ENCODE data around the gene SIPA1L2. TPM values are rescaled to one million over a fixed set of nuclear protein-coding genes. Genes with fewer than 3 reads are reported as not detected.
"Not testable (repeated sequence)": the region's sequence is repeated elsewhere in the genome, so short reads cannot be mapped to it uniquely, and the experiment has no call there.

SIPA1L2 gene
- polyA plus RNA-seq, 1 donor, result 36.0 TPM

- DNase-seq (ENCODE audit: low read depth), result no peak
Measured at GRCh38 chr1:232613752-232614381, 16.1 kb downstream of the SIPA1L2 start.

GRCh38 chr1:232612836-232613235, 17.1 kb downstream of the SIPA1L2 start:
- not testable (repeated sequence) for DNase-seq (ENCODE audit: low read depth)

- DNase-seq (ENCODE audit: low read depth), result no peak
Measured at GRCh38 chr1:232611834-232612233, 18.1 kb downstream of the SIPA1L2 start.

- not testable (repeated sequence) for DNase-seq (ENCODE audit: low read depth)
Measured at GRCh38 chr1:232610902-232611745, 18.8 kb downstream of the SIPA1L2 start.

- DNase-seq (ENCODE audit: low read depth), result no peak
Measured at GRCh38 chr1:232610192-232610901, 19.6 kb downstream of the SIPA1L2 start.

- no peak for DNase-seq (ENCODE audit: low read depth)
Measured at GRCh38 chr1:232608427-232608826, 21.5 kb downstream of the SIPA1L2 start.

- no peak for DNase-seq (ENCODE audit: low read depth)
Measured at GRCh38 chr1:232602622-232603021, 27.3 kb downstream of the SIPA1L2 start.

GRCh38 chr1:232600424-232601258, 29.3 kb downstream of the SIPA1L2 start:
- DNase-seq (ENCODE audit: low read depth), result no peak

GRCh38 chr1:232599178-232600041, 30.5 kb downstream of the SIPA1L2 start:
- no peak for DNase-seq (ENCODE audit: low read depth)

- DNase-seq (ENCODE audit: low read depth), result no peak
Measured at GRCh38 chr1:232598837-232599177, 31.1 kb downstream of the SIPA1L2 start.

GRCh38 chr1:232598133-232598532, 31.8 kb downstream of the SIPA1L2 start:
- DNase-seq (ENCODE audit: low read depth), result no peak

GRCh38 chr1:232597721-232598120, 32.2 kb downstream of the SIPA1L2 start:
- DNase-seq (ENCODE audit: low read depth), result no peak

- no peak for DNase-seq (ENCODE audit: low read depth)
Measured at GRCh38 chr1:232596666-232597303, 33.1 kb downstream of the SIPA1L2 start.

- DNase-seq (ENCODE audit: low read depth), result no peak
Measured at GRCh38 chr1:232594768-232595698, 34.9 kb downstream of the SIPA1L2 start.

- DNase-seq (ENCODE audit: low read depth), result no peak
Measured at GRCh38 chr1:232593717-232594502, 36.0 kb downstream of the SIPA1L2 start.

GRCh38 chr1:232591344-232591743, 38.6 kb downstream of the SIPA1L2 start:
- DNase-seq (ENCODE audit: low read depth), result no peak

GRCh38 chr1:232590744-232591082, 39.2 kb downstream of the SIPA1L2 start:
- no peak for DNase-seq (ENCODE audit: low read depth)
